GM23338 (cell line): Measurements from ENCODE around the gene SPECC1L. TPM values are rescaled to one million over a fixed set of nuclear protein-coding genes. Genes with fewer than 3 reads are reported as not detected.

ENCODE experiments used
- CREB1 ChIP-seq: fragments of 250-450 bp; sonication (Bioruptor Pico); IDR thresholded peaks from 2 replicates; pipeline ENCODE4 v1.5.0; 2020; ENCODE audit warnings: low read depth, mild to moderate bottlenecking, moderate library complexity
- ETS1 ChIP-seq: IDR thresholded peaks from 2 replicates; pipeline ENCODE4 v1.6.1; 2016; ENCODE audit warnings: antibody characterized with exemption
- JUNB ChIP-seq: IDR thresholded peaks from one replicate; pipeline ENCODE4 v1.6.1; 2016; ENCODE audit warnings: antibody characterized with exemption; ENCODE audit not compliant: unreplicated experiment
- NANOG ChIP-seq: IDR thresholded peaks from 2 replicates; pipeline ENCODE4 v1.6.1; 2016; ENCODE audit warnings: antibody characterized with exemption, borderline replicate concordance
- REST ChIP-seq: IDR thresholded peaks from one replicate; pipeline ENCODE4 v1.6.1; 2018; ENCODE audit warnings: antibody characterized with exemption; ENCODE audit not compliant: unreplicated experiment
- ZNF331 ChIP-seq: fragments of 250-450 bp; sonication (Bioruptor Pico); IDR thresholded peaks from 2 replicates; pipeline ENCODE4 v1.5.0; 2020; ENCODE audit warnings: low read depth, mild to moderate bottlenecking, moderate library complexity
- ZNF462 ChIP-seq: fragments of 250-450 bp; sonication (Bioruptor Pico); IDR thresholded peaks from 2 replicates; pipeline ENCODE4 v1.5.0; 2020; ENCODE audit warnings: mild to moderate bottlenecking, moderate library complexity
- polyA plus RNA-seq: library from polyadenylated mRNA; unstranded; fragments of >200 nt; fragmentation: Nextera tagmentation; extraction: Ambion mirVana; gene quantifications from 2 replicates; pipeline ENCODE4 v1.2.1, GENCODE V29; 2016
- total RNA-seq: library from RNA; depleted of rRNA; stranded (reverse); fragments of >200 nt; shearing (Covaris generic); gene quantifications from 2 replicates; pipeline ENCODE4 v1.2.3, GENCODE V29; 2014

Gene SPECC1L
- total and polyA plus RNA-seq, 2 experiments from 2014 or later, result 24.3 to 44.7 TPM

- TF ChIP-seq ZNF462 (no peak), REST (no peak), ETS1 (no peak), CREB1 (CRISPR knock-in tag) (no peak), JUNB (no peak), ZNF331 (no peak), NANOG (no peak)
Observed at GRCh38 chr22:24403346-24403745, 132.7 kb downstream of the SPECC1L start (continued).
